ENCODE data around the gene MCOLN1.

DNA sequence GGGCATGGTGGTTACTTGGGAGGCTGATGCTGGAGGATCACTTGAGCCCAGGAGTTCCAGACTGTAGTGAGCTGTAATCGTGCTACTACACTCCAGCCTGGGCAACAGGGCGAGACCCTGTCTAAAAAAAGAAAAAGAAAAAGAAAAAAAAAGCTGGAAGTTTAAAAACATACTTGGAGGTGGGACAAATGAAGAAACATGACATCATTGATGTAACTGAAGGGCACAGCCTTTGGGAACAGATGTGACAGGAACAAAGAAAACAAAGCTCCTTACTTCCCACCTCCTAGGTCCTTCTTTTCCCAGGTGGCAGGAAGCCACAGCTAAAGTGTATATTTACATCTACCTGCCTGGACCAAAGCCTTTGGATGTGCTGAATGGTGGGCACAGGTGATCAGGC lies 35.5 kb upstream of the MCOLN1 start:
- no peak for TF ChIP-seq POLR2A (IDR thresholded peaks at IDR 0.05; ENCODE audit: low read depth, low read length)
- TF ChIP-seq POLR2AphosphoS5 (IDR thresholded peaks at IDR 0.05; ENCODE audit: low read depth, low read length), result no peak
- TF ChIP-seq TAF1 (IDR thresholded peaks at IDR 0.05; ENCODE audit: low read depth, low read length), result no peak
